Pancreas (tissue), 10 donors: ENCODE data around the gene SYNE3. TPM values are rescaled to one million over a fixed set of nuclear protein-coding genes. Genes with fewer than 3 reads are reported as not detected.

Experiments
- ATAC-seq, 4 donors: fragments of 200-7000 bp; cut with Tn5 transposase; one replicate each; pipeline versions ENCODE4 v1.8.0 to v1.9.1; 2020; ENCODE audit warnings: mild to moderate bottlenecking in 4 of 4, moderate library complexity in 4 of 4
- DNase-seq, 6 donors: peaks; one replicate each; pipeline ENCODE4 v3.0.0-alpha.2; 2020
- FAIRE-seq: peaks from 2 replicates; lab custom pipeline; 2012; peaks lifted over from hg19 to GRCh38; lab: Jason Lieb, UNC
- H3K27ac ChIP-seq, 4 donors: fragments of 200-600 bp; sonication (generic); 1 replicate in 3 of 4; 2 replicates in 1 of 4; pipeline versions ENCODE4 v1.5.0 to v1.8.0; 2020
- H3K27me3 ChIP-seq, 4 donors: fragments of 200-600 bp; one replicate each; pipeline ENCODE4 v1.8.0; 2021
- H3K36me3 ChIP-seq, 3 donors: fragments of 200-600 bp; sonication (generic) in 1 of 3; one replicate each; pipeline versions ENCODE4 v1.5.0 to v1.8.0; 2020 to 2021
- H3K4me1 ChIP-seq, 3 donors: fragments of 200-600 bp; one replicate each; pipeline ENCODE4 v1.8.0; 2021
- H3K4me3 ChIP-seq, 4 donors: fragments of 200-600 bp; sonication (generic) in 2 of 4; one replicate each; pipeline versions ENCODE4 v1.5.0 to v1.8.0; 2020 to 2021
- H3K9me3 ChIP-seq, 4 donors: fragments of 200-600 bp; one replicate each; pipeline ENCODE4 v1.8.0; 2021
- WGBS, 2 donors: extraction: QIAGEN DNeasy Blood & Tissue Kit; methylation state at CpG; one replicate each; pipeline ENCODE4 v1.1.7; 2013; 5-methylcytosine and 5-hydroxymethylcytosine counted together
- intact Hi-C, 3 donors: fragments of 100-400 bp; cut with DNase I; formaldehyde crosslinking; loops; one replicate each; pipeline versions ENCODE4 v1.11.1 to v1.14.2; 2022
- polyA plus RNA-seq, 2 donors: library from polyadenylated mRNA; stranded (reverse); fragments of 200-250 nt; gene quantifications; one replicate each; pipeline ENCODE4 v1.2.3, GENCODE V29; 2013
- total RNA-seq, 6 donors: library from RNA; stranded (reverse); fragmentation: NEBNext Ultra II Directional in 4 of 6; extraction: Animal tissue kit (Norgen Biotek cat#: 25700) in 4 of 6; gene quantifications; one replicate each; pipeline versions ENCODE4 v1.2.1 to v1.2.4, GENCODE V29; 2021 to 2023
- TF ChIP-seq, protein P1 (sequence below), 4 donors: fragments of 200-600 bp; sonication (generic) in 3 of 4; IDR thresholded peaks; one replicate each; pipeline versions ENCODE4 v1.5.0 to v1.8.0; 2021; ENCODE audit warnings: antibody characterized with exemption in 4 of 4
- donor health status: healthy with polysubstance abuse.
- donor health status: DM: no; HTN: no; CAD: no; lungs with moderate emphysema.
- donor health status: DM: no; HTN: no; CAD: no.
- donor health status: control.
- donor health status: control.
- donor health status: Bipolar disorder and iron deficiency.
- donor health status: DM: yes; HTN: yes; CAD: no.
- donor health status: DM: no; HTN: no; CAD: no.
- donor health status: DM: no; HTN: no; CAD: no.
- donor health status: DM: yes; HTN: yes; CAD: no.

SYNE3 gene
- total and polyA plus RNA-seq, 8 donors, result 0.54 to 4.5 (median 2.0) TPM

DNA sequence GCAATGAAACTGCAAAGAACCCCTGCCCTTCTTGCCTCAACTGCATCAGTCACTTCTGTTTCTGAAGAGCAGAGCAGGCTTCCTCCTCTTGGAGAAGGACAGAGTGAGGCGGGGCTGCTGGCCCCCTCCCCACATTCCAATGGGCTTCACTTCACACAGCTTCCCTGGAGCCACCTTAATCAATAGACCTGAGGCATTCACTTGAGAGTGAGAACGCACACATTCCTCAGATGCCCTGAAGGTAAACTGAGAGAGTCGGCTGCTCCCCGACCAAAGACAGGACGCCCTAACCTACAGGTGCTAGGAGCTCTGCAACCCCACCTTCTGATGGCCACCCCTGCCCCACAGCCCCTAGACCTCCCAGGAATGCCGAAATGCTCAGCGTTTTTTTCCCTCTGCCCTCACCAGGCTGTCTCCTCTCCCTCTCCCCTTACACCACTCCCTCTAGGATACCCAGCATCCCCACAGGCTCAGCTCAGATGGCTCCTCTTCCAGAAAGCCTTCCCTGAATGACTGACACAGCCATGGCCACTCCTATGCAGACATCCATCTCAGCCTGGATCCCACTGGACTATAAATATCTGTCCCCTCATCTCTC, 31.1 kb downstream of the SYNE3 start:
- Histone ChIP-seq H3K4me1 (peaks cover 0 to 5% (median 0%) of the 10 kb centered on the region in 3 donors), H3K9me3 (no peaks in the 10 kb centered on the region), H3K4me3 (no peak overlapping the region), H3K36me3 (no peaks in the 10 kb centered on the region), H3K27ac (no peak overlapping the region), H3K27me3 (no peaks in the 10 kb centered on the region)
- DNase-seq (no peak), ATAC-seq (no peak), FAIRE-seq (no peak)
- intact Hi-C loops, result no loop called here
- 61 to 63% methylated on average over 7 of the region's 7 CpGs for WGBS, 2 donors
- TF ChIP-seq, protein P1, sequence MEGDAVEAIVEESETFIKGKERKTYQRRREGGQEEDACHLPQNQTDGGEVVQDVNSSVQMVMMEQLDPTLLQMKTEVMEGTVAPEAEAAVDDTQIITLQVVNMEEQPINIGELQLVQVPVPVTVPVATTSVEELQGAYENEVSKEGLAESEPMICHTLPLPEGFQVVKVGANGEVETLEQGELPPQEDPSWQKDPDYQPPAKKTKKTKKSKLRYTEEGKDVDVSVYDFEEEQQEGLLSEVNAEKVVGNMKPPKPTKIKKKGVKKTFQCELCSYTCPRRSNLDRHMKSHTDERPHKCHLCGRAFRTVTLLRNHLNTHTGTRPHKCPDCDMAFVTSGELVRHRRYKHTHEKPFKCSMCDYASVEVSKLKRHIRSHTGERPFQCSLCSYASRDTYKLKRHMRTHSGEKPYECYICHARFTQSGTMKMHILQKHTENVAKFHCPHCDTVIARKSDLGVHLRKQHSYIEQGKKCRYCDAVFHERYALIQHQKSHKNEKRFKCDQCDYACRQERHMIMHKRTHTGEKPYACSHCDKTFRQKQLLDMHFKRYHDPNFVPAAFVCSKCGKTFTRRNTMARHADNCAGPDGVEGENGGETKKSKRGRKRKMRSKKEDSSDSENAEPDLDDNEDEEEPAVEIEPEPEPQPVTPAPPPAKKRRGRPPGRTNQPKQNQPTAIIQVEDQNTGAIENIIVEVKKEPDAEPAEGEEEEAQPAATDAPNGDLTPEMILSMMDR (IDR thresholded peaks at IDR 0.05), result no peak

DNA sequence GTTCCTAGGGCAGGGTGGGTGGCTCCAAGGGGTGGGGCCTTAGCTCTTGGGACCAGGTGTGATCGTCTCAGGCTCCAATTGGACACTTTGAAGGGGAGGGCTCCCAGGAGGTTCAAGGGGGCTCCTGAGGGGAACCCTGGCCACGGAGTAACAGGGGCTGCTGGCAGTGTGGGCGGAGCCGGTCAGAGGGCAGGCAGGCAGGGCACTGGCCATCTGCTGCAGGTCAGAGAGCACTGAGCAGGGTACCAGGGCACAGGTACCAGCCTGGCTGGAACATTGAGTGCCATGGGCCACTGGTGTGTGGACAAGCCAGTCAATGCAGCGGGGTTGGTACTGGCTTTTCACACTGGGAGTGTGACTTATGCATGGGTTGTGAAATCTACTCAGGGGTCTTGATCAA, 32.2 kb downstream of the SYNE3 start:
- TF ChIP-seq, protein P1 (IDR thresholded peaks at IDR 0.05), result no peak
- FAIRE-seq (no peak), DNase-seq (no peak), ATAC-seq (no peak)
- Histone ChIP-seq H3K4me1 (peaks cover 0 to 5% (median 0%) of the 10 kb centered on the region in 3 donors), H3K36me3 (no peaks in the 10 kb centered on the region), H3K4me3 (no peak overlapping the region), H3K9me3 (no peaks in the 10 kb centered on the region), H3K27me3 (no peaks in the 10 kb centered on the region), H3K27ac (no peak overlapping the region)
- intact Hi-C loops, result no loop called here
- 83 to 84% methylated on average over 5 of the region's 5 CpGs for WGBS, 2 donors

DNA sequence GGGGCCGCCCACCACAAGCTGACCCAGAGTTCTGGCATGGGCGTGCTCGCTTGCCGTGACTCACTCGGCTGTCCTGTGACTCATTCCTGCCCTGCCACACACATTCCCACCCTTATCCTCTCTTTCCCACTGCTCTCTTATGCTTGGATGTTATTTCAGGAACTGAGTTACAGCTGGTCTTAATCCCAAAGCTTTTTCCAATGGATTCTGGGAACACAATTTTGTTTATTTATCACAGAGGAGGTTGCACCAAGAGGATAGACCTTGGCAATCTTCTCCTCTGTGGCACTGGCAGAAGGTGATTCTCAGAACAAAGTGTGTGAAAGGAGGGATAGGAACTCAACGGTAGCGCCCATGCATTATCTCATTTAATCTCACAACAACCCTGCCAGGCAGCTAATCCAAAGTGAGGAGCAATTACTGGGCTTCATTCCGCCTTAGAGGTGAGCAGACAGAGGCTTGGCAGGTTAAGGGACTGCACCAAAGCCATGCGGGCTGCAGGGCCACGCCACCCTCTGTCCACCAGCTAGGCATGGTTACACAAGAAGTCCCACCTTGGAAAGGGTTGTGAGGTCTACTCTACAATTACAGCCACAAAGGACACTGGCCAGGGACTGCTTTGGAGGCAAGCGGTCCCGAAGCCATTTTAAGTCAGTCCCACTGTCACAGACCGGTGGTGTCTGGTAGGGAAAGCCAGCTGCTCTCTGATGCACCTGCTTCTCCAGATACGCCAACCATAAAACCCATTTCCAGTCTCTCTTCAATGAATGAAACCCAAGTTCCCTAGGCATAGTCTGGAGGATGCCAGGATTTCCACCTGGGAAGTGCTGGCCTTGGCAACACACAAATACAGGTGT, 32.9 kb downstream of the SYNE3 start:
- peak overlapping the region in 1 of 4 donors; percentile 22 for H3K27ac ChIP-seq
- intact Hi-C loops, result no loop called here

DNA sequence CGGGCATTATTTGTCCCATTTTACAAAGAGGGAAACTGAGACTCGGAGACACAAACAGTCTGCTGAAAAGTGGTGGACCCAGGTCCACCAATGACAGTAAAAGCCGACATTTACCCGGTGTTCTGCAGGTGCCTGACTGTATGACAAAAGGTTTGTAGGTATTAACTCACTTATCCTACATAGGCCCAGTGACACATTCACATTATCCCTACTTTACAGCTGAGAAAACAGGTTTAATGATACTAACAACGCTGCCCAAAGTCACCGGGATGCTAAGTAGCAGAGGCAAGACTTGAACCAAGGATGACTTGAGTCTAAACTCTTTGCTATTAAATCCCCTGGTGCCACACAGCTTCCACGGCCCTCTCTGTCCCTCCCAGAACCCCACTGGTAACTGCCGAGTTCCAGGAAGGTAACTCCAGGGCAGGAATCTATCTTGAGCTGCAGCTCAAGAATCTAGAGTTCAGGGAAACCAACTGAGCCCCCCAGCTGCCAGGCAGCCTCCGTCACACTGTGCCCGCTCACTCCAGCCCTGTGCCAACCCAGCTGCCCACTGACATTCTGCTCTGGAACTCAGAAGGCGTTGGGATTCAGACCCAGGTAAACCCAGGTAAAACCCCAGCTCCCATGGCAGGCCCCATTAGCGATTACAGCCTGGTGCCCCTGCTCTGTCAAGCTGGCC, 33.7 kb downstream of the SYNE3 start:
- Histone ChIP-seq H3K4me1 (peaks cover 0 to 5% (median 0%) of the 10 kb centered on the region in 3 donors), H3K27ac (no peak overlapping the region), H3K9me3 (no peaks in the 10 kb centered on the region), H3K4me3 (no peak overlapping the region), H3K36me3 (no peaks in the 10 kb centered on the region), H3K27me3 (no peaks in the 10 kb centered on the region)
- 78 to 80% methylated on average over 12 of the region's 12 CpGs for WGBS, 2 donors
- no peak for FAIRE-seq
- peak in 1 of 4 donors; percentile 17 for ATAC-seq
- intact Hi-C loops, result no loop called here
- TF ChIP-seq, protein P1 (IDR thresholded peaks at IDR 0.05), result no peak
- no peak for DNase-seq

More for the DNA sequence above, 32.9 kb downstream of the SYNE3 start:
- FAIRE-seq (no peak), DNase-seq (peak in 3 of 6 donors; percentile 14 to 51 (median 47)), ATAC-seq (peak; percentile 63 to 85 (median 82))
- Histone ChIP-seq H3K4me3 (no peak overlapping the region), H3K9me3 (no peaks in the 10 kb centered on the region), H3K27me3 (no peaks in the 10 kb centered on the region), H3K4me1 (peaks cover 0 to 5% (median 0%) of the 10 kb centered on the region in 3 donors), H3K36me3 (no peaks in the 10 kb centered on the region)
- TF ChIP-seq, protein P1 (IDR thresholded peaks at IDR 0.05), result no peak
- 71 to 76% methylated on average over 14 of the region's 14 CpGs for WGBS, 2 donors
